GM12865 (cell line): ENCODE data around the gene GGTLC3.
"Not testable (repeated sequence)": the region's sequence is repeated elsewhere in the genome, so short reads cannot be mapped to it uniquely, and the experiment has no call there.

ENCODE experiments used
- DNase-seq: peaks from one replicate; pipeline ENCODE4 v3.0.0; 2010; ENCODE audit warnings: low read depth
- H3K4me3 ChIP-seq: 2 replicates; pipeline ENCODE4 v1.5.1; 2011; ENCODE audit warnings: mild to moderate bottlenecking, low read depth, low read length, control low read depth

GGTLC3 gene

DNA sequence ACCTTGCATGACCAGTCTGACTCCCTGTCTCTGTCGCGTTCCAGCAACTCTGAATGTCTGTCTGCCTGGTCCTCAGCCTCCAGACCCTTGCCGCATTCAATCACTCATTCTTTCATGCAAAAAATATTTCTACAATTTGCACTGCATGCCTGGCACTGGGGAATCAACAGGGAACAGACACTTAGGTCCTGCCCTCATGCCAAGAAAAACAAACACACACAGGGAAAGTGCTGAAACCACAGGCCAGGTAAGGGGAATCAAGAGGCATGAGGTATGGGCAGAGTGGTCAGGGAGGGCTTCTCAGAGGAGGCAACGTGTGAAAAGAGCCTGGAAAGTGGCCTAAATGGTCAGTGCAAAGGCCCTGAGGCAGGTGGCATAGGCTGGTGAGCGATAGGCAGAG is at the start of gene GGTLC3:
Gene GGTLC3, minus strand, starts transcription at position 101 of the 400 bp plus-strand sequence. CDS start 264 bp downstream, outside the sequence.
- not testable (repeated sequence) for H3K4me3 ChIP-seq, DNase-seq

DNA sequence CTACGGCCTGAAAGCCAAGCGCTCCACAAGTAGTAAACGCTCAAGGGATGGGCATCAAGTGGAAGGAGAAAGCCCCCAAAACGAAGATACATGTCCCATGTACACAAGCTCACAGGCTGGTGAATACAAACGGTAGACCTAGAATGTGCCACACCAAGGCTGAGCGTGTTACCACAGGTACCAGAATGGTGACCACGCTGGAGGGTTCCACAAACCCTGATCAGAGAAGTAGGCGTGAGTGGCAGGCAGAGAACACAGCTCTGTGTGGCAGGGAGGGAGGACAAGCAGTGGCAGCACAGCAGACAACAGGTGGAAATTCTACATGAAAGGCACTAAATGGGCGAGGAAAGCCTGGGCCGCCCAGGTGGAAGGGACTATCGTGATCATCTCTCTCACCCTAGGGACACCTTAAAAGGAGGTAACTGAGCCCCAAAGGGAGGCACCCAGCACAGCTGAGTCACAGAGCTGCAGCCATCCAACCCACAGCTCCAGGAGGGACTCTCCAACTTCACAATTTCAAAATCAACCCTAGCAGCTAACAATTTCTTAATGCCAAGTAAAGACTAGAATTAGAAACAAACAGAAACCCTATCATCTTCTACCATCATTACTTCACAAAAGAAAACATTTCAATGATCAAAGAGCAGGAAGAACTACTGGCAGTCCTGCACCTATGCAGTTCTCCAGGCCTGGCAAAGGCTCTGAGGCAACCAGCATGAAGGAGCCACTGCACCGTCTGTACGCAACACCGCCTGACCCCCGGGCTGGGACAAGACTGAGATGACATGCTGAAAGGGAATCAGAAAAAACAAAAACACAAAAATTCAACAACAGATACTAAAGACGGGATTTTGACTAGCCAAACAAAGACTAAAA is 42.4 kb upstream of the GGTLC3 start:
- H3K4me3 ChIP-seq, DNase-seq: not testable (repeated sequence)

DNA sequence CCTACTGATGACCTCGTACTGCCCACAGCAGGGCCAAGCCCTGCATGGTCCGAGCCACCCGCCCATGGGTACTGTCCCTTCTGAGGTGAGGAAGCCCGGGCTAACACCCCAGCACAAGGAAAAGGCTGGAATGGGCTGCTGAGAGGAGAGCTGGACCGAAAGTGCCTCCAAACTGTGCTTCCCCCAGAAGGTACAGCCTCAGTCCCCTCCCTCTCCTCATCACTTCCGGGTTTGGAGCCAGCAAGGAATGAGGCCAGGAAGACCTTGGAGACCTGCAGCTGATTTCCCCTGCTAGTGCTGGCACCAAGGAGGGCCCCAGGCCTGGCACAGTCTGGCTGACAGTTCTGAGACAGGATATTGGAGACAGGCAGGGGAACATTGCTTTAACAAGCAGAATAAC is 41.0 kb upstream of the GGTLC3 start:
- not testable (repeated sequence) for H3K4me3 ChIP-seq, DNase-seq

DNA sequence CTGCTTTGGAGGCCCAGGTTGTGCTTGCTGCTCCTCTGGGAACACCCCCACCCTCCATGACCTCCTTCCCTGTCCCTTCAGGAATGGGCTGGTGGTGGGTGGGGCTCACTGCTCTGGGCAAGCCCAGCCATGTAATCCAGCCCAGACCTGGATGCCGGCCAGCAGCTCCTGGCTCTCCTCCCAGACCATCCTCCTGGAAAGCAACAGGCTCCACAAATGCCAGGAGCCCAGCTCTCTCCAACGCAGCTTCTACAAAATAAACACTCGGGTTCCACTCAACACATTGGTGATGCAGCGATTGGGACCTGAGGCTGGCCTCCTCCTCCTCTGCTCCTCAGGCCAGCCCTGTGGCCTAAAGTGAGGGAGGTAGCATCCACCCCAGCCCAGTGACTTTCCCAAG is 40.6 kb upstream of the GGTLC3 start:
- not testable (repeated sequence) for H3K4me3 ChIP-seq, DNase-seq

DNA sequence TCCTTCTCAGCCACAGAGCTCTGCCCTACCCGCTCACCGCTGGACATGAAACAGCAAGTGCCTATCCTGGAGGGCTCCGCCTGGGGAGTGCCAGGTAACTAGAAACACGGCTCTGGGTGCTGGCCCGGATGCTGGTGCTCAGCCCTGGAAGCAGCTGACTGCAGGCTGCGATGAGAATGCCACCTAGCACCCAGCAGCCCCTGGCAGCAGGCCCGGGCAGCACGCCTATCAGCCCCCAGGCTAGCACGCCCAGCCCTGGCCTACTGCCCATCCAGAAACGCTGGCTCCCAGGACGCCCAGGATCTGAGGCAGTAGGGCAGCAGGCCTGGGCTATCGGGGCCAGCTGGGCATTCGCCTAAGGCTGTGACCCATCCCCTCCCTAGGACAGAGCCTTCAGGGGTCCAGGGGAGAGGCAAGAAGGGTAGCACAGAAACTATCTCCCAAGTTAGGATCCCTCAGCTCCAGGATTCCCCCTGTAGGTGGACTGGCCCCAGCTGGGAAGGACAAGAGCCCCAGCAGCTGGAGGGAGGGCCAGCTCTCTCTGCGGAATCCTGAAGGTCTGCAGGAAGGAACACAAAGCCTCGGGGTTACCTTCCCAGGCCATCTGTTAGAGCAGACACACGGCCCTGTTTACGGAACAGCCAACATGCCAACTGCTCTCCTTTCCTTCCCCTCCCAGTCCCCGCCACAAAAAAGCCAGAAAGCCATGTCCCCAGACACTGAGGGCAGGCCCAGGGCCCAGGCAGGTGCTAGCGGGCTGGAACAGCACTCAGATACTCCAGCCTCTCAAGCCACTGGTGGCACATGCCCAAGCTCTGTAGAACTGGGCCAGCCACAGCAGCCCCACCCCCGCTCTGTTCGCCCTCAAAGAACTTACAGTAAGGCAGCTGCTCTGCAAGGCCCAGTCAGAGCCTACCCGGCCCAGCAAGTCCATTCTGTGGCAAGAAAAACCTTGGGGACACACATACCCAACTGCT is 36.6 kb upstream of the GGTLC3 start:
- not testable (repeated sequence) for DNase-seq

DNA sequence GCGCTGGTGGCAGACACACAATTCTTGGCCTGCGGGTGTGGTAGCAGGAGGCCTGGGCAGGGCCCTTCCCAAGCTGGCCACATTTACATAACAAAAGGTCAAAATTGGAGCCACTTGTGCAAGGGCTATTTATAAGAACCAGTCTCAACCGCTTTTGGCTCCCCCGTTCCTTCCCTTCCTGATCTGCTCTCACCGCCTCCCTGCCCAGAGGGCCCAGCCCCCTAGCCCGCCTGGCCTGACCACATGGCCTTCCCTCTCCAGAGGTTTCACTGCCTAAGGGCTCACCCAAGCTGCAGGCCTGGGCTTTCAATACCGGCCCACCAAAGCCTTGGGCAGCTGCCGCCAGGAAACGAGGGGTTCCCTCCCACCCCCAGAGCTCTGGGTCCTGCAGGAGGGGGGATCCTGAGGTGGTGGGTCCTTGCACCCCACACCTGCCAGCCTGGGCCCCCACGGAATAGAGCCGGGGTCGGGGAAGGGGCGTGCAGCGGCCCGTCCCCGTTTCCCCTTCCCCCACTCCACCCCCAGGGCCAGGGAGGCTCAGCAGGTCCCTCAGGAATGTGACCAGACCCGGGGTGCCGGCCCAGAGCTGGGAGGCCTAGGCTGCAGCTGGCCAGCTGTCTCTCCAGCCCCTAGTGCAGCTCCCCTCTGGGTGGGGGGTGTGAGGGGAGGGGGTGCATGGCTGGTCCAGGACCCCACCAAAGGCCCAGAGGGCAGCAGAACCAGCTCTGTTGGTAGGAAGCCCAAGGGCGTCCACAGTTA is 35.1 kb upstream of the GGTLC3 start:
- not testable (repeated sequence) for H3K4me3 ChIP-seq, DNase-seq

More for the DNA sequence above, 36.6 kb upstream of the GGTLC3 start:
- H3K4me3 ChIP-seq: not testable (repeated sequence)

DNA sequence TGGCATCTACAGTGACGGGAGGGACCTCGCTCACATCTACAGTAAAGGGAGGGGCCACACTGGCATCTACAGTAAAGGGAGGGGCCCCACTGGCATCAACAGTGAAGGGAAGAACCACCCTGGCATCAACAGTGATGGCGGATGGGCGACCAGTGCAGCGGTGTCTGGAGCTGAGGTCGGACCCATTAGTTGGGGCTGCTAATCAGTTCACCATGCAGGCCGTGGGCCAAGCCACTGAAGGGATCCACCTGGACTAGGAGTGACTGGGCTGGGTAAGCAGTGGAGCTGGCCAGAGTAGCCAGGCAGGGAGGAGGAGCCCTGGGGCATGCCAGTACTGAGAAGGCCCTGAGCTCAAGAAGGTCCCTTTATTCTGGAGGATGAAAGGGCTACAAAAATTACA is 33.1 kb upstream of the GGTLC3 start:
- DNase-seq, H3K4me3 ChIP-seq: not testable (repeated sequence)

DNA sequence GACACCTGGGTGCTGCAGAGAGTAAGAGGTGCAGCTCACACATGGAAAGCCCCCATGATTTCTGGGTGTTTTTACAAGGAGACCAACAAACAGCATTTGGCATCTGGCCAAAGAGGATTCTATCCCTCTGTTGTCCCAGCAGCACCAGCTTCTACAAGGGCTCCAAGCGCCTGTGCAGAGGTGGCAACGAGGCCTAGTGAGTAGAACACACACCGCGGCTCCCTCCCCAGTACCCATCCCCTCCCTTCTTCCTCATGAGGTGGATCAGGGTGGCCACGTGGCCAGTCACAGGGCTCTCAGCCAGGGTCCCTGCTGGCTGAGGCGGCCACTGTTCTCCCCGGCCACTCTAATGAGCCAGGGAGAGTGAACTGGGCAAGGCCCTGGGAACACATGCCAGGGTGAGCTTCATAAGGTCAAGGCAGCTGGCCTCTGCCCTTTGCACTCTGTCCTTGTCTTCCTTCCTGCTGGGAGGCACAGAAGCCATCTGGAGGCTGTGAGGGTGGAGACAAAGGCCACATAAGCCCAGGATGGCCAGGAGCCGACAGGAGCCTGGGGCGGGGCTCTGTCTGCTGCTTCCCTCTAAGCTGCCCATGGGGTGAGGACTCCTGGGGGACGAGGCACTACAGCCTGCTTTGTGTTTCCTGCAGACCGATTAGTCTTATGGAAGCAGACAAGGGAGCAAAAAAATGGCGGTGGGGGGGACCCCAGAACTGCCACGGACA is 31.7 kb upstream of the GGTLC3 start:
- not testable (repeated sequence) for DNase-seq, H3K4me3 ChIP-seq

DNA sequence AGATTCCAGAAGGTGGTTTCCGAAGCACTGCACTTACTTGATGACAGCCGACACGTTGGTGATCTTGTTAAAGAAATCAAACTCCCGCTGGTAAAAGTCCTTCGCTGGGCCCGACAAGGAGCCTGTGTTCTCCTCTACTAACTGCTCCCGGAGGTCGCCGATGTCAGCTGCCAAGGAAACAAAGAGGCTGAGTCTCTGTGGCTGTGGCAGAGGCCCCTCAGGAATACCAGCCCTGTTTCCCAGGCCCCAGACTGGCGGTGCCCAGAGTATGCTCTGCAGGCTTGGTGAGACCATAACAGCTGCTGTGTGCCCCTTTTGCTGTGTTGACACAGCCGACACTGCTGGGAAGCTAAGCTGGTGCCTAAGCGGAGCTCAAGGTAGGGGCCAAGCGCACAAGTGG is 26.7 kb upstream of the GGTLC3 start:
- H3K4me3 ChIP-seq: not testable (repeated sequence)

DNA sequence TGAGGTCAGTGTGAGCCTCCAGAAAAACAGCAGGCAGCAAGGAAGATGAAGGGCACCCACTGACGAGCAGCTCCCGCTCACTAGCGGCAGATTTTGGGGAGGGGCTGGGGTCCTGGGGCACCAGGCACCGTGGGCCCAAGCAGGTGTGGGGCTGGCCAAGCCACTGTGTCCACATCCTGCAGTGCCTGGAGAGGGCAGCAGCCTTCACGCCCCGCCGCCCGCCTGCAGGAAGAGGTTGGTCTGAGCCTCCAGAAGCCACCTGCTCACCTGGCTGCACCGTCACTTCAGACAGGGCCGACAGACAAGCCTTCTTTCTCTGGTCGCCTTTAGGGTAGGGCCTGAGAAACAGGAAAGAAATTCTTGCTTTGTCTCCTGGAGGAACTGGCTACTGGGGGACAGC is 25.4 kb upstream of the GGTLC3 start:
- DNase-seq, H3K4me3 ChIP-seq: not testable (repeated sequence)

More for the DNA sequence above, 26.7 kb upstream of the GGTLC3 start:
- DNase-seq: not testable (repeated sequence)

DNA sequence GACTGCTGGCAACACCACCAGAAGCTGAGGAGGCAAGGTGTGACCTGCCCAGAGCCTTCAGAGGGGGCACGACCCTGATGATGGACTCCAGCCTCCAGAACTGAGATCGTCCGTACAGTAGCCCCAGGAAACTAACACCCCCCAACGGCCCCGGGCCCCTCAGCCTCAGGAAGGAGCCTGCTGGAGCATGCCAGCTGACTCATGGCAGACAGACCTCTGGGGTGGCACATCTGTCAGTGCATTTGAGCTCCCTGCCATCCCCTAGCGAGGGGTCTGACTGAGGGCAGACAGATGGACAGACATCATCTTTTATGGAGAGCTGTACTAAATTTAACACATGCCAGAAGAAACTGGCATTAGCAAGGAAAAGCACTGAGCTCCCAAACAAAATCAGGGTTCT is 22.0 kb upstream of the GGTLC3 start:
- H3K4me3 ChIP-seq, DNase-seq: not testable (repeated sequence)

DNA sequence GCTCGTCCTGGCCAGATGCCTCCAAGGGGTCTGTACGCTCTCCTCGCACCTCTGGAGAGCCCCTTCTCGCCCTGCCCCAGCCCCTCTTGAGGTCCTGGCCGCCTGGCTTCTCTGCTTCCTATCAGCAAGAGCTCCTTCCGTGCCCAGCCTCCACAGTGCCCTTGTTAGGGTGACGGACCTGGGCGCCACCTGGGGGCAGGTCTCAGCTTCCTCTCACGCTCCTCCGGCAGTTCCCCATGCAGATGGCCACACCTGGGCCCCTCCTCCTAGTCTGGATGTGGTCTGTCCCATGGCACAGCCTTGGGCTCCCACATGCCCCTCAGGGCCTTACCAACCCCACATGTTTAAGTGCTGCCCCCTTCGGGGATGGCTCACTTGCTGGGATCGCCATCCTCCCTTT is 16.4 kb upstream of the GGTLC3 start:
- not testable (repeated sequence) for DNase-seq, H3K4me3 ChIP-seq

DNA sequence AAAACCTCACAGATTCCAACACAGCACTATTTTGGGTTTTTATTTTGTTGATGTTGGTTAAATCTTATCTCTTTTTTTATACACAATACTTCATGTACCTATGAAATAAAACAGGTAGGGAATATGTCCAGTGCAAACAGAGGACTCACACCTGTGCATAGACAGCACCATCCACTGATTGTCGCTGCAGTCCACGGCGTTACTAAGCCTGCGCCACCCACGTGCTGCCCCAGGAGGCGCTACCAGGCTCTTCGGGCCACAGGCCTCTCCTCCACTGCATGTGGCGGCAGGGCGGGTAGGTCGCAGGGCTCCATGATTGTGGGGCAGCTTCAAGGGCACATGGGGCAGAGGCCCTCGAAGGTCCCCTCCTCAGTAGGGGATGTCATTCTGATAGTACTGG is 15.7 kb upstream of the GGTLC3 start:
- DNase-seq, H3K4me3 ChIP-seq: not testable (repeated sequence)

DNA sequence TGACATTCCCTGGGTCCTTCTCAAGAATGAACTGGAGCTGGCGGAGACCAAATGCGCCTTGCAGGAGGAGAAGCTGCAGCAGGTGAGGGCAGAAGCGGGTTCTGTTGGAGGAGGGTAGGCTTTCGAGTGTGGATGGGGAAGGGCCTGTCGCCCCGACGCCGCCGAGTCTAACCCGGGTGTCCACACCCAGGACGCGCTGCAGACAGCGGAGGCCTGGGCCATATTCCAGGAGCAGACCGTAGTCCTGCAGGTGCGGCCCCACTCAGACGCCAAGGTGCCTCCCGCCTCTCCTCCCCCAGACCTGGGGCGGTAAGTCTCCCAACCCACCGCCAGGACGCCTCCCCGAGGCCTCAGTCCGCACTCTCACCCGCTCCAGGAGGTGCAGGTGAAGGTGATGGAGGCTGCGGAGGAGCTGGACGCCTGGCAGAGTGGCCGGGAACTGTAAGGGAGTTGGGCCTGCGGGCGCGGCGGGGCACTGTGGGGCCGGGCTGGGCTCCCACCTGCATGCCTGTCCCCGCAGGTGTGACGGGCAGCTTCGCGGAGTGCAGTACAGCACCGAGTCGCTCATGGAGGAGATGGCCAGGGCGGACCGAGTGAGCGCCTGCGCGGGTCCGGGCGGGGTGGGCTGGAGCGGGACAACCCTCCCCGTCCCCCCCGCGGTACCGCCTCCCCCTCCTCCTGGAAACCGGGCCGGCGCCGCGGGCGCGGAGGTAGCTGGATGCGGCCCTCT is 11.6 kb upstream of the GGTLC3 start:
- DNase-seq, H3K4me3 ChIP-seq: not testable (repeated sequence)

DNA sequence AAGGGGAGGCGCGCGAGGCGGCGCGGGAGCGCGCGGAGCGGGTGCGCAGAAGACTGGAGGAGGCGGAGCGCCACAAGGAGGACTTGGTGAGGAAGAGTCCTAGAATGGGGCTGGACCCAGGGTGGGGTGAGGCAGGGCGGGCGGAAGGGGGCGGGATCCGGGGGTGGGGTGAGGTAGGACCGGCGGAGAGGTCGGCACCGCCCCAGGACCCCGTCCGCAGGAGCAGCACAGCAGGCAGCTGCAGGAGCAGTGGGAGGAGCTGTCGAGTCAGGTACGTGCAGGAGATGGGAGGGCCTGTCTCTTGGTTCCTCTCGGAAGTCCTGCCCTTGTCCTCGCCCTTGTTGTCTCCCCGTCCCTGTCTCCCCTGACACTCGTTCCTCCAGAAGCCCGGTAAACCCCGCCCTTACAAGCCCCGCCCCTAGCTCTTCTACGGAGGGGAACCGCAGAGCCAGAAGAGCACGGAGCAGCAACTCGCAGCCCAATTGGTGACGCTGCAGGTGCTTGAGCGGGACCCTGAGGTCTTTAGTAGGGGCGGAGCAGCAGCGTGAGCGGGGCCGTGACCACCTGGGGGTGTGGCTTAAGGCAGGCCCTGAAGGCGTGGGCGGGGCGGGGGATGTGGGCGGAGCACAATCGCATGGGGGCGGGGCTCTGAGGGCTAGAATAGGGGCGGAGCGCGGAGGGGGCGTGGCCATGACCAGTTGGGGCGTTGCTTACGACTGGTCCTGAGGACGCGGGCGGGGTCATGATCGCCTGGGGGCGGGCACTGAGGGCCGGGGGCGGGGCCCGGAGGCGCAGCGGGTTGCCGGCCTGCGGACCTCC is 10.8 kb upstream of the GGTLC3 start:
- not testable (repeated sequence) for H3K4me3 ChIP-seq
- DNase-seq: peak; percentile 92

DNA sequence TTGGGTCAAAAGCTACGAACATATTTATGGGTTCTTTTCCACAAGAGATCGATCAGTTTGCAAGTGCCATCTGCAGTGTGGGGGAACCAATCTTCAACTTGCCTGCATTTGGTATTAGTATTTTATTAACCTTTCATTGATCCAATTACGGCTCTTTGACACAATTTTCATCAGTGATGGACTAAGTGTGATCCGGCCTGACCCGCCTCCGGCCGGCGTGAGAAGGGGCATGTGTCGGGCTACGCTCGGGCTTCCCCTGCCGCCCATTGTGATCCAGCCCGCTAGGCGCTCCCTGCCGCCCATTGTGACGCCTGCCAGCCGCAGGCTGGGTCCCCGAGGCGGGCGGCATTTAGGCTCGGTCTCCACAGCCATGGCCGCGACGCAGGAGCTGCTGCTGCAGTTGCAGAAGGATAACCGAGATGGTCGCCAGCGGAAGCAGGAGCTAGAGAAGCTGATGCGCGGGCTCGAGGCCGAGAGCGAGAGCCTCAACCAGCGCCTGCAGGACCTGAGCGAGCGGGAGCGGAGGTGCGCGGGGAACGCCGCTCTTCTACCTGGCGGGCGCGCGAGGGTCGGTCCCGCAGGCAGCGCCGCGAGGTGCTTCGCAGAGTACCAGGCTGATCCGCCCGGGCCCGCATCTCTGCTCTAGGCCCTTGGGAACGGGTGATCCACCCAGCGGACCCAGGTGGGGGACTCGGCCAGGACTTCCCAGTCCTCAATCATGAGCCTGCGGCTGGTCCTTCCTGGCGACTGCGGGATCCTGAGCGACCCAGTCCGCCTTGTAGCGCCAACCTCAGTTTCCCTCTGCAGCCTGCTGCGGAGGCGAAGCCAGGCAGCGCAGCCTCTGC is 10.0 kb upstream of the GGTLC3 start, which contains the start of gene TMEM191B:
Gene TMEM191B, plus strand, starts transcription at position 51 of the 845 bp plus-strand sequence. Its CDS starts 179 bp downstream, at position 230.
- DNase-seq: not testable (repeated sequence)
- H3K4me3 ChIP-seq: peak within 1 kb of the TSS; percentile 24; the same call in 1 of the 2 replicates
